Muscle layer of colon (tissue), 2 donors: ENCODE measurements around the gene DHRS3.

ENCODE experiments used
- H3K27ac ChIP-seq: one replicate; pipeline ENCODE4 v1.7.0; 2013; ENCODE audit warnings: low read depth, mild to moderate bottlenecking, low read length, moderate library complexity
- H3K27me3 ChIP-seq, 2 donors: one replicate each; pipeline ENCODE4 v1.7.0; 2013; ENCODE audit warnings: low read length in 2 of 2, mild to moderate bottlenecking in 2 of 2; ENCODE audit not compliant: insufficient read depth in 2 of 2, control insufficient read depth in 1 of 2
- H3K36me3 ChIP-seq: one replicate; pipeline ENCODE4 v1.7.0; 2013; ENCODE audit warnings: mild to moderate bottlenecking, low read length; ENCODE audit not compliant: insufficient read depth
- H3K4me1 ChIP-seq: one replicate; pipeline ENCODE4 v1.7.0; 2013; ENCODE audit warnings: mild to moderate bottlenecking, low read length; ENCODE audit not compliant: insufficient read depth
- H3K4me3 ChIP-seq, 2 donors: one replicate each; pipeline ENCODE4 v1.7.0; 2013; ENCODE audit warnings: low read length in 2 of 2, low read depth in 1 of 2, mild to moderate bottlenecking in 1 of 2, moderate library complexity in 1 of 2
- H3K9ac ChIP-seq: one replicate; pipeline ENCODE4 v1.7.0; 2013; ENCODE audit warnings: low read length
- H3K9me3 ChIP-seq: one replicate; pipeline ENCODE4 v1.7.0; 2013; ENCODE audit warnings: mild to moderate bottlenecking, low read length
- donor health status: abdominal sarcoma.
- donor health status: Adenocarcinoma of cecum.

The DHRS3 gene

GRCh38 chr1:12636098-12636950, 18.3 kb upstream of the DHRS3 start:
- H3K27me3 ChIP-seq = no peaks in the 10 kb centered on the region
- no peak overlapping the region for H3K4me3 ChIP-seq
- H3K36me3 ChIP-seq = no peaks in the 10 kb centered on the region
- H3K9ac ChIP-seq = no peak overlapping the region
- no peak overlapping the region for H3K27ac ChIP-seq
- peaks cover 4% of the 10 kb centered on the region for H3K9me3 ChIP-seq
- no peaks in the 10 kb centered on the region for H3K4me1 ChIP-seq

GRCh38 chr1:12634696-12635202, 16.7 kb upstream of the DHRS3 start:
- Histone ChIP-seq H3K9me3 (no peaks in the 10 kb centered on the region), H3K36me3 (no peaks in the 10 kb centered on the region), H3K4me3 (no peak overlapping the region), H3K4me1 (no peaks in the 10 kb centered on the region), H3K27me3 (no peaks in the 10 kb centered on the region), H3K27ac (no peak overlapping the region), H3K9ac (no peak overlapping the region)

GRCh38 chr1:12634156-12634555, 16.1 kb upstream of the DHRS3 start:
- no peaks in the 10 kb centered on the region for H3K9me3 ChIP-seq
- no peaks in the 10 kb centered on the region for H3K4me1 ChIP-seq
- H3K36me3 ChIP-seq = no peaks in the 10 kb centered on the region
- H3K4me3 ChIP-seq = no peak overlapping the region
- no peak overlapping the region for H3K27ac ChIP-seq
- no peaks in the 10 kb centered on the region for H3K27me3 ChIP-seq
- no peak overlapping the region for H3K9ac ChIP-seq

GRCh38 chr1:12631571-12631970, 13.6 kb upstream of the DHRS3 start:
- H3K9ac ChIP-seq = no peak overlapping the region
- no peaks in the 10 kb centered on the region for H3K36me3 ChIP-seq
- no peak overlapping the region for H3K27ac ChIP-seq
- H3K4me1 ChIP-seq = no peaks in the 10 kb centered on the region
- no peaks in the 10 kb centered on the region for H3K9me3 ChIP-seq
- no peak overlapping the region for H3K4me3 ChIP-seq
- no peaks in the 10 kb centered on the region for H3K27me3 ChIP-seq

GRCh38 chr1:12630946-12631530, 13.0 kb upstream of the DHRS3 start:
- Histone ChIP-seq H3K9me3 (no peaks in the 10 kb centered on the region), H3K9ac (no peak overlapping the region), H3K27ac (no peak overlapping the region), H3K27me3 (no peaks in the 10 kb centered on the region), H3K4me1 (no peaks in the 10 kb centered on the region), H3K36me3 (no peaks in the 10 kb centered on the region), H3K4me3 (no peak overlapping the region)

- no peak overlapping the region for H3K4me3 ChIP-seq
- H3K27ac ChIP-seq = no peak overlapping the region
- no peak overlapping the region for H3K9ac ChIP-seq
Measured at GRCh38 chr1:12629985-12630760, 12.2 kb upstream of the DHRS3 start.

GRCh38 chr1:12629511-12629956, 11.5 kb upstream of the DHRS3 start:
- no peaks in the 10 kb centered on the region for H3K9me3 ChIP-seq
- no peaks in the 10 kb centered on the region for H3K27me3 ChIP-seq
- H3K4me1 ChIP-seq = no peaks in the 10 kb centered on the region
- no peak overlapping the region for H3K4me3 ChIP-seq
- no peak overlapping the region for H3K9ac ChIP-seq
- no peak overlapping the region for H3K27ac ChIP-seq
- H3K36me3 ChIP-seq = no peaks in the 10 kb centered on the region

More at GRCh38 chr1:12629985-12630760, 12.2 kb upstream of the DHRS3 start:
- Histone ChIP-seq H3K4me1 (no peaks in the 10 kb centered on the region), H3K9me3 (no peaks in the 10 kb centered on the region), H3K36me3 (no peaks in the 10 kb centered on the region), H3K27me3 (no peaks in the 10 kb centered on the region)

- Histone ChIP-seq H3K27me3 (no peaks in the 10 kb centered on the region), H3K27ac (no peak overlapping the region)
Measured at GRCh38 chr1:12627296-12627695, 9.3 kb upstream of the DHRS3 start.

GRCh38 chr1:12626888-12627287, 8.9 kb upstream of the DHRS3 start:
- Histone ChIP-seq H3K27ac (no peak overlapping the region), H3K4me3 (no peak overlapping the region), H3K9ac (no peak overlapping the region), H3K36me3 (no peaks in the 10 kb centered on the region), H3K27me3 (no peaks in the 10 kb centered on the region), H3K9me3 (no peaks in the 10 kb centered on the region), H3K4me1 (peaks cover 14% of the 10 kb centered on the region)

More at GRCh38 chr1:12627296-12627695, 9.3 kb upstream of the DHRS3 start:
- Histone ChIP-seq H3K4me1 (peaks cover 10% of the 10 kb centered on the region), H3K4me3 (no peak overlapping the region), H3K9ac (no peak overlapping the region), H3K36me3 (no peaks in the 10 kb centered on the region), H3K9me3 (no peaks in the 10 kb centered on the region)

- H3K27ac ChIP-seq = no peak overlapping the region
- H3K9ac ChIP-seq = no peak overlapping the region
- no peak overlapping the region for H3K4me3 ChIP-seq
- peaks cover 23% of the 10 kb centered on the region for H3K4me1 ChIP-seq
- no peaks in the 10 kb centered on the region for H3K9me3 ChIP-seq
- no peaks in the 10 kb centered on the region for H3K27me3 ChIP-seq
- H3K36me3 ChIP-seq = no peaks in the 10 kb centered on the region
Measured at GRCh38 chr1:12625276-12625675, 7.3 kb upstream of the DHRS3 start.

- H3K9me3 ChIP-seq = no peaks in the 10 kb centered on the region
- peak overlapping the region in 1 of 2 donors; percentile 8 for H3K4me3 ChIP-seq
- H3K4me1 ChIP-seq = peaks cover 41% of the 10 kb centered on the region
- H3K36me3 ChIP-seq = no peaks in the 10 kb centered on the region
- H3K27me3 ChIP-seq = no peaks in the 10 kb centered on the region
- no peak overlapping the region for H3K9ac ChIP-seq
- peak overlapping the region; percentile 76 for H3K27ac ChIP-seq
Measured at GRCh38 chr1:12622506-12622905, 4.5 kb upstream of the DHRS3 start.
